ENCODE data around the gene FAF1.

The FAF1 gene

DNA sequence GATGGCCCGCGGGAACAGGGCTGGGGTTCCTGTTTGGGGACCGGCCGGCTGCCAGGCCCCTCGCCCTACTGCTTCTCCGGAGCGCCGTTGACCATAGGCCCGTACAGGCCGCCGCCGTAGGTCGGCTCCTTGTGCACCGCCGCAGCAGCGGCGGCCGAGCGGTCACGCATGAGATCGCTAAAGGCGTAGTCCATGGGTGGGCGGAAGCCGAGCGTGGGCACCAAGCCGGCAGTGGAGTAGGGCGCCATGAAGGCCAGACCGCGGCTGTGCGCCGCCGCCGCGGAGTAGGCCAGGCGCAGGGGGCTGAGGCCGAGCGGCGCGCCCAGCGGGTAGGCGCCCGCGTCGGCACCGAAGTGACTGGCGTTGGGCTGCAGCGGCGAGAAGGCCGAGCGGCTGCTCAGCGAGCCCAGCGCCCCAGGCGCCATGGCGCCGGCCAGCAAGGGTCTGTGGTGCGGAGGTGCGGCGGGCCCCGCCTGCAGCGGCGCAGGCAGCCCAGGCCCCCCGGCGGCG lies 541.4 kb downstream of the FAF1 start:
- H3K4me3 Mint-ChIP-seq = peak overlapping the region; percentile 65
- peaks cover 10% of the 10 kb centered on the region for H3K9me3 Mint-ChIP-seq
- DNase-seq = peak; percentile 54
- TF ChIP-seq, protein P1, sequence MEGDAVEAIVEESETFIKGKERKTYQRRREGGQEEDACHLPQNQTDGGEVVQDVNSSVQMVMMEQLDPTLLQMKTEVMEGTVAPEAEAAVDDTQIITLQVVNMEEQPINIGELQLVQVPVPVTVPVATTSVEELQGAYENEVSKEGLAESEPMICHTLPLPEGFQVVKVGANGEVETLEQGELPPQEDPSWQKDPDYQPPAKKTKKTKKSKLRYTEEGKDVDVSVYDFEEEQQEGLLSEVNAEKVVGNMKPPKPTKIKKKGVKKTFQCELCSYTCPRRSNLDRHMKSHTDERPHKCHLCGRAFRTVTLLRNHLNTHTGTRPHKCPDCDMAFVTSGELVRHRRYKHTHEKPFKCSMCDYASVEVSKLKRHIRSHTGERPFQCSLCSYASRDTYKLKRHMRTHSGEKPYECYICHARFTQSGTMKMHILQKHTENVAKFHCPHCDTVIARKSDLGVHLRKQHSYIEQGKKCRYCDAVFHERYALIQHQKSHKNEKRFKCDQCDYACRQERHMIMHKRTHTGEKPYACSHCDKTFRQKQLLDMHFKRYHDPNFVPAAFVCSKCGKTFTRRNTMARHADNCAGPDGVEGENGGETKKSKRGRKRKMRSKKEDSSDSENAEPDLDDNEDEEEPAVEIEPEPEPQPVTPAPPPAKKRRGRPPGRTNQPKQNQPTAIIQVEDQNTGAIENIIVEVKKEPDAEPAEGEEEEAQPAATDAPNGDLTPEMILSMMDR (IDR thresholded peaks at IDR 0.05) = no peak
- no peaks in the 10 kb centered on the region for H3K36me3 Mint-ChIP-seq (ENCODE audit: low read depth)
- no peak overlapping the region for H3K27ac Mint-ChIP-seq
- peaks cover 97% of the 10 kb centered on the region for H3K27me3 Mint-ChIP-seq (ENCODE audit: low read depth, poor library complexity)
- H3K4me1 Mint-ChIP-seq = peaks cover 33% of the 10 kb centered on the region

DNA sequence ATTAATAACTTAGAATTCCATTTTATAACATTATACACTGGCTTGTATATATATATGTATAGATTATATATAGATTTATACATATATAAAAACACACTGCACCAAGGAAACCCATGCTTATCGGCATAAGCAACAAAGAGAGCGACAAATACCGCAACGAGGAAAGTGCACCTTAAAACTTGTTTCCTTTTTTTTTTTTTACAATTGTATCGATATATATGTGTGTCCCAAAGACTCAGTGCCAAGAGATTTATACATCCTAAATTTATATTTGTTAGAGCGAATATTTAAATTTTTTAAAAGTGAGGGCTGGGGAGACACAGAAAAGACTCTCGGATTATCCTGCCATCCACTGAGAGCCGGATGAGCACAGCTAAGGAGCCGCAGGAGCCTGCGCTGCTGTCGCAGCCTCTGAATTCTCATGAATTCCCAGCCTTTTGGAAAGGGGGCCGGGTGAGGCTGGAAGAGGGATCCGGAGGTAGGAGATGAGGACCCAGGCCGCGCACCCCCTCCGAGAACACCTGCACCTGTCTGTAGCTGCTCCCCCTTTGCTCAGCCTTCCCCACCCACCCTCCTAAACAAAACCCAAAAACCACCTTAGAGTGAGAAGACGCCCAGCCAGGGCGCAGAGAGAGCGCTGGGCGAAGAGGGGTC lies 542.0 kb downstream of the FAF1 start:
- DNase-seq = no peak
- Mint-ChIP-seq H3K4me3 (peak overlapping the region; percentile 59), H3K9me3 (peaks cover 14% of the 10 kb centered on the region), H3K4me1 (peaks cover 30% of the 10 kb centered on the region), H3K27ac (no peak overlapping the region), H3K27me3 (ENCODE audit: low read depth, poor library complexity) (peaks cover 97% of the 10 kb centered on the region), H3K36me3 (ENCODE audit: low read depth) (no peaks in the 10 kb centered on the region)
- TF ChIP-seq, protein P1 (IDR thresholded peaks at IDR 0.05) = no peak

DNA sequence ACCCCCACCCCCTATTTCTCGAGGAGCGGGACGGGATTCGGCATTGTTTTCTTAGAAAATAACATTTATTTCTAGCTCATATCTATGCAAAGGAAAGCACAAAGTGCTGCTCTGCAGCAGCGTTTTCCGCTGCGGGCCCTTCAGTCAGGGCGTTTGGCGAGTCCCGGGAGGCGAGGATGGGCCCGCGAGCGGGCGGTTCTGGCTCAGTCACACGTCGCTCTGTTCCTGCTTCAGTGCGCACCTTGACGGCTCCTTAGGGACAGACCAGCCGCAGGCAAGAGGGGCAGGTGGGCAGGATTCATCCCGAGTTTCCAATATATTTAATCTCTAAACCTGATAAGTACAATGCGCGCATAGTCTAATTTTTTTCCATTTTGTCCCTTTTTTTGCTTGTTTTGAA lies 542.6 kb downstream of the FAF1 start:
- H3K4me3 Mint-ChIP-seq = peak overlapping the region; percentile 59
- peaks cover 24% of the 10 kb centered on the region for H3K4me1 Mint-ChIP-seq
- peaks cover 20% of the 10 kb centered on the region for H3K9me3 Mint-ChIP-seq
- peaks cover 97% of the 10 kb centered on the region for H3K27me3 Mint-ChIP-seq (ENCODE audit: low read depth, poor library complexity)
- DNase-seq = peak; percentile 22
- no peaks in the 10 kb centered on the region for H3K36me3 Mint-ChIP-seq (ENCODE audit: low read depth)
- TF ChIP-seq, protein P1 (IDR thresholded peaks at IDR 0.05) = no peak
- H3K27ac Mint-ChIP-seq = no peak overlapping the region

DNA sequence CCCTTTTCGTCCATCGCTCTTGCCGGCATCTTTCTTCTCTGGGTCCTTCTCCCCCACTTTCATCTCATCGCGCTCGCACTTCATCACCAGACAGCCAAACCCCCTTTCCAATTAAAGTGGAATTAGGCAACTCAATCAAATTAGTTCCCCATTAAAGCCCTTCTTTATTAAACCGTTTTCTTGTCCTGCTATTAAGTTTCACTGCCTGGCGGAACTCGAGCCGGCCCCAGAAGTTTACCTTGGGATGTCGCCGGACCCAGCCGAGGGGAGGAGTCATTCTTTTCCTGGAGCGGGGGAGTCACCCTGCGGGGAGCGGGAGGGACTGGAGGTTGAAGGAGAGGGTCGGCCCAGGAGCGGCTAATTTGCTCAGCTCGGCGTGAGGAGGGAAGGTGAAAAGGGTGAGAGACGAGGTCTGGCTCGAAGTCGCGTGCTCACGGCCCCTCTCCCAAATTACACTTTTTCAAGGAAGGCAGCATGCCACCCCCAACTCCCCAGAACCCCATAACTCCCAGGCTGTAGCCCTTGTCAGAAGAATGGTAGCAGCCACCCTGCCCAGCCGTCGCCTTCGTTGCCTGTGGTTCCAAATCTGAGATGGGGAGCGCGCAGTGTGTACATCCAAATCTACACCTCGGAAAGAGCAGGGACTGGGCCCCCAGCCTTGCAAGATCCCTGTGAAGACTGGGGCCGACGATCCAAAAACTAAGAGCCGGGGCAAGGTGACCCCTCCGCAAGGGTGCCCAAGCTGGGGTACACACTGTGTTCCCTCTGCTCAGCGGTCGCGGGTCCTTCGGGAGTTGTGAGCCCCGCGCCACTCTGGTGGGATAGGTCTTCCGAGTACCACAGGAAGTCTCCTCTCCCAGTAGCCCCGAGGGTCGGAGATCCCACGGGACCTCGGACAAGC lies 543.3 kb downstream of the FAF1 start:
- H3K4me3 Mint-ChIP-seq = peak overlapping the region; percentile 40
- peak; percentile 50 for DNase-seq
- TF ChIP-seq, protein P1 (IDR thresholded peaks at IDR 0.05) = no peak
- no peak overlapping the region for H3K27ac Mint-ChIP-seq
- peaks cover 97% of the 10 kb centered on the region for H3K27me3 Mint-ChIP-seq (ENCODE audit: low read depth, poor library complexity)
- peaks cover 21% of the 10 kb centered on the region for H3K9me3 Mint-ChIP-seq
- peaks cover 20% of the 10 kb centered on the region for H3K4me1 Mint-ChIP-seq
- no peaks in the 10 kb centered on the region for H3K36me3 Mint-ChIP-seq (ENCODE audit: low read depth)

DNA sequence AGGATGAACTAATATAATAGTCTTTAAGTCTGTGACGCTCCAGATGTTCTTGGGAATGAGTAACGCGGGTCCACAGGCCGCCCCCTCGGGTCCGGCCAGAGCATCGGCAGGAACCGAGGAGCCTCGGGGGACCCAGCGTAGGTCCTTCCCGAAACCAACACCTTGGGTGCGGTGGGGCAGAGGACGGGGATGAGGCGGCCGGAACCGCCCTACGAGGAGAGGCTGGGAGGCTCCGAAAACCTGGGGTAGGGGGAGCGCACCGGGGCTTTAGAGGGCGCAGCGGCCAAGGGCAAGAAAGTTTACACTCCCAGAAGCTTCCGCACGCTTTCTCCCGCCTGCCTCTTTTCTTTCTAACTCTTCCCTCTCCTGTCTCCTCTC lies 543.9 kb downstream of the FAF1 start:
- TF ChIP-seq, protein P1 (IDR thresholded peaks at IDR 0.05) = no peak
- no peaks in the 10 kb centered on the region for H3K36me3 Mint-ChIP-seq (ENCODE audit: low read depth)
- peaks cover 20% of the 10 kb centered on the region for H3K4me1 Mint-ChIP-seq
- H3K4me3 Mint-ChIP-seq = peak overlapping the region; percentile 22
- DNase-seq = no peak
- peaks cover 97% of the 10 kb centered on the region for H3K27me3 Mint-ChIP-seq (ENCODE audit: low read depth, poor library complexity)
- H3K9me3 Mint-ChIP-seq = peaks cover 21% of the 10 kb centered on the region
- H3K27ac Mint-ChIP-seq = no peak overlapping the region
